IPS-18c (cell line): ENCODE data around the gene PRKN.

ENCODE experiments used
- H3K4me3 ChIP-seq: 2 replicates; pipeline ENCODE4 v1.7.0; 2013; ENCODE audit warnings: low read depth, mild to moderate bottlenecking, low read length, moderate library complexity; ENCODE audit not compliant: insufficient read depth
- H3K9me3 ChIP-seq: one replicate; pipeline ENCODE4 v1.6.1; 2013; ENCODE audit warnings: mild to moderate bottlenecking, low read length, moderate library complexity; ENCODE audit not compliant: control insufficient read depth, insufficient read depth

Gene PRKN

DNA sequence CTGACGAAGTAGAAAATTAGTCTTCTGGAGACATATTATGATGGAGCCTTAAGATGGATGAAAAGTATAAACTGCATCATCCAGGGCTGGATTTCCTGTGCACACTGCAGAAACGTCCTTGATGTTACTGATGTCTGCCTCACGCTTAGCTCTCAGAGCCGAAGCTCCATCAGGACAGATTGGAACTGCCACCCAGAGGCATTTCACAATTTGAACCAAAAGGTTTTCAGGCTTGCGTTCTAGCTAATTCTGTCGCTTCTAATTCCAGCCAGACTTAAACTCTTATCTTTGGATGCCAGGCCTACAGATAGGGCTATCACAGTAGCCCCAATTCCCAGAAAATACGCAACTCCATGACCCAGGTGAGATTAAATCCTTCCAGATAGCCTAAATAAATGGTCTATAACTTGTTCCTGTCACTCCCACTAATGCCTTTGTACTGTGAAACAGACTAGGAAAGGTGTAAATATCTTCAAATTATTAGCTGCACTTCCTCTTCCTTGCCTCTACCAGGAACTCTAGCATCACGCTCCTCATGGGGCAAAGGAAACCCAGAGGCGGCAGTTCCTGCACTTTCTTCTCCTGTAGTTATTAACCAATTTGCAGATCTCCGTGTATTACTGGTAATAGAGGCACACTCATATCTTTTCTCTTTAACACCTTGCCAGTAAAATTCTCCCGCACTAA lies 634.6 kb downstream of the PRKN start:
- Histone ChIP-seq H3K9me3 (no peaks in the 10 kb centered on the region), H3K4me3 (no peak overlapping the region)

DNA sequence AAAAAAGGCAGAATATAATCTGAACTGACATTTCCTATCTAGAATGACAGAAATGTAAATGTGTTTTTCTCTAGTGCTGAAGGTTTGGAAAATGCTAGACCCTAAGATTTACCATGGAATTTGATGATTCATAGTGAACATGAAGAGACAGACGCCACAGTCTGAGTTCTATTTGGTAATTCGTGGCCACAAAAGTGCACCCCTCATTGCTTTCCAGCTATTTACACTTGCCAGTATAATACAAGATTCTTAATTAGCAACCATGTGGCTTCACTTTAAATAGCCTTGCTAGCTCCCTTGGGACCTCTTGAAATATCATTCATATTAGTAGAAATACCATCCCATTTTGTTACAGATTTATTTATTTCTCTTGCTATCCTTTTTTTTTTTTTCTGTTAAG lies 636.8 kb downstream of the PRKN start:
- Histone ChIP-seq H3K4me3 (no peak overlapping the region), H3K9me3 (no peaks in the 10 kb centered on the region)

DNA sequence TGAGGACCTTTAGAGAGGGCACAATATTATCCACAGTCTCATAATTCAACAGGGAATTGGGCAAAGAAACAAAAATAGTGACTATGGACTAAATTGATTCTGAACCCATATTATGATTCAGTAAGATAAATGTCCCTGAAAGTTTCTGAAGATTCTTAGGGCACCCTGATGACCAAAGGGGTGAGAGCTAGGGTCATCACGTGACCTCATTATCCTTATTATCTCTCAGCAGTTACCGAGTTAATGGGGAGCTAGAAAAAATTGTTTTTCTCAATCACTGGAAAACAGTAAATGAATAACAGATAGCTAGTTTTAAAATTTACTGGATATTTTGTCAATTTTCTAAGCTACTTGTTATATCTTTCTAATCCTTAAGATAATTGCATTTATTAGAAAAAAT lies 639.5 kb downstream of the PRKN start:
- H3K4me3 ChIP-seq, result no peak overlapping the region
- H3K9me3 ChIP-seq, result no peaks in the 10 kb centered on the region

DNA sequence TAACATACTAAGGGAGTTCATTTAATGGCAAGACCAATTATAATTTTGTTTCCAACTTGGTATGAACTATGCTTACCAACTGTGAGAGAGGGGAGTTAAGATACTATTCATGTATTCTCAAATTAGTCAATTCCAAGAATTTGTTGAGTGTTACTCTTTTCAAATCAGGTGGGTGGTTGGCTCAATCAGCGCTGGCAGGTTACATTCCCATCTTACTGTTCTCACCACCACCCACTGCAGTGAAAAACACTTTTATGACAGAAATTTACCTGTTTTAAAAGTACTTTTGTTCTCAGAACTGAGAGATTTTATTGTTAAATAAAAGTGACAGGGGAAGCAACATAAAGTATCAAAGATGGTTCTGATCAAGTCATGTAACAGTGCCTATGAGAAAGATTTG lies 642.0 kb downstream of the PRKN start:
- Histone ChIP-seq H3K9me3 (no peaks in the 10 kb centered on the region), H3K4me3 (no peak overlapping the region)

DNA sequence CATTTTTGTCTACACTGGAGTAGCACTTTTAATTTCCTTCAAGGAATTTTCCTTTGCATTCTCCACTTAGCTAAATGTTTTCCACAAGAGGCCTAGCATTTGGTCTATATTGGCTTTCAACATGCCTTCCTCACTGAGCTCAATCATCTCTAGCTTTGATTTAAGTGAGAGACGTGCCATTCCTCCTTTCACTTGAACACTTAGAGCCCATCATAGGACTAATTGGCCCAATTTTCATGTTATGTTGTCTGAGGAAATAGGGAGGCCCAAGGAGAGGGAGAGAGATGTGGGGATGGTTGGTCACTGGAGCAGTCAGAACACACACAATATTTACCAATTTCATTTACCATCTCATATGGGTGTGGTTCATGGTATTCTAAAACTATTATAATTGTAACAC lies 645.0 kb downstream of the PRKN start:
- no peaks in the 10 kb centered on the region for H3K9me3 ChIP-seq
- H3K4me3 ChIP-seq, result no peak overlapping the region

DNA sequence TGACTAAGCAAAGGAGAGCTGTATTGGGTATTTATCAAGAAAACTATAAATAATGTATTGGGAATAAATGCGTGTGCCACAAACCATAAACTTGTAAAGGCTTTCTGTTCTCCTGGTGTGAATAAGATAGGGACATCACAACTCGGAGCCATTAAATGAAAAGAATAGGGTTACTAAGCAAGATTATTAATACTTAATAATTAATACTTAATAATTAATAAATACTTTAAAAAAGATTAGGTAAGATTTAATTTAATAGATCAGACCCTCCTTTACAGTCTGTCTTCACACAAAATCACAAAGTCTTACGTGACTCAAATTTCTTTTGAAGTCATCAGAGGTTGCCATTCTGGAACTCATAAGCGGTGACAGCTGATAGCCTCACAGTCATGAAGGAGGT lies 648.9 kb downstream of the PRKN start:
- H3K4me3 ChIP-seq, result no peak overlapping the region
- H3K9me3 ChIP-seq, result no peaks in the 10 kb centered on the region

DNA sequence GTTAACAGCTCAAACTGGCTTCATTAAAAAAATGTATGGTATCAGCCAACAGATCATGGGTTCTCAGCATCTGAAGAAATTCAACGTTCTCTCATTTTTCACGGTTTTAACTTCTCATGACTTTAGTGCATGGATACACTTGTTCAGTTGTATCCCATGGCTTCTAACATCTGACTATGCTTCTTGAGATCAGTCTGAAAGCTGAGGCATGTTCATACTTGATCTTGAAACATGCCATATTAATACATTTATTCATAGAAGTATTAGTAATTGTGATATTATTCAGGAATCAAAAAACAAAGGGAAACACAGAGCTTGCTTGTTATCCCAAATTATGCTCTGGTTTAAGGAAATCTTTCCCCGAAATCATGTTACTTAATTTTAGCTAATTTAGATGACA lies 649.4 kb downstream of the PRKN start:
- no peaks in the 10 kb centered on the region for H3K9me3 ChIP-seq
- H3K4me3 ChIP-seq, result no peak overlapping the region

DNA sequence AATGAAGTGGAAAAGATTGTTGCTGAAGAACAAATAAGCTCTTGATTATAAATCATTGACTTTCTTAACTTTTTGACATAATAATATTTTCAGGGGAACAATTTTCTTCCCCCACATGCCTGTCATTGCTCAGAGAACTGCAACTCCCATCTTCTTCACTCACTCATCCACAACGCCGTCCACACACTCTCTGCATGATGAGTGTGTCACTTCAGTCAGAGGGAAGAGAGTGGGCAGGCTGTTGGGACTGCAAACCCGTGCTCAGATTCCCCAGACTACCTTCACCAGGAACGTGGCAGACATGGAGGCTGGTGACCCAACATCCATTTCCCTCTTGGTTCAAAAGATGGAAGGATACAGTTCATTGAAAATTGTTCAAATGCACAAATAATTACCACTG lies 650.8 kb downstream of the PRKN start:
- Histone ChIP-seq H3K4me3 (no peak overlapping the region), H3K9me3 (no peaks in the 10 kb centered on the region)

DNA sequence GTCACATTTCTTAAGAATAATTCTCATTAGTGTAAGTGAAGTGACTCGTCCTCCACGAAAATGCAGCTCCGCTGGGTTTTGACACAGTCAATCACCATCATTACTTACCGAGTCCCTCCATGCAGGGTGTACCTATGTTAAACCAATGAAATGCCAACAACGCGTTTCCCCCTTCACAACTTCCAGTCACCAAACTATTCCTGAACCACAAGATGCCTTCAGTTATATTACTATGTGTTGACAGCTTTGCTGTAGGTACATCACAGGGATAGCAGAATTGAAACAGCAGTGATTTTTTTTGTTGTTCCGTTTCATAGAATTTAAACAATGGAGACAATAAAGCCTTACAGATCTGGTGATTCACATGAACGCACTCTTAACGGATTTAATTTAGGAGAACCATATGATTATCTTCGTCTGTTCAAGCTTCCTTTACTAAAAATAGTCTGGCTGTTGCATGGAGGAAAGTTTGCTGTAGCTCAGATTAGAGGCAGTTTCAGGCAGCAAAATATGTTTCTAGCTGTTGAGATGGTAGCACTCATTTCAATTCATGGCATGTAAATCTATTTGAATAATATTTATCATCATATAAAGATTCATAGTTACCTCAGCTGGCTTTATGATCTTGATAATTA lies 652.8 kb downstream of the PRKN start:
- Histone ChIP-seq H3K9me3 (no peaks in the 10 kb centered on the region), H3K4me3 (no peak overlapping the region)

DNA sequence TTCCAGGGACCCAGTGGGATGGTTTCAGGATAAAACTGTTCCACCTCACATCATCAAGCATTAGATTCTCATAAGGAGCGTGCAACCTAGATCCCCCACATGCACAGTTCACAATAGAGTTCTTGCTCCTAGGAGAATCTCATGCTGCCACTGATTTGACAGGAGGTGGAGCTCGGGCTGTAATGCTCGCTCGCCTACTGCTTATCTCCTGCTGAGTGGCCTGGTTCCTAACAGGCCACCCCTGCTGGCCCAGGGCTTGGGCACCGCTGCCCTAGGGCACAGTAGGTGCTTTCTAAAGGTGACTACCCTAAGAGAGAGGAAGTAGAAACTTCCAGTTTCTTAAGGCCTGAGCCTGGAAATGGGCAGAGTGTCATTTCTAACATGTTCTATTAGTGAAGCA lies 656.9 kb downstream of the PRKN start:
- Histone ChIP-seq H3K4me3 (no peak overlapping the region), H3K9me3 (no peaks in the 10 kb centered on the region)

DNA sequence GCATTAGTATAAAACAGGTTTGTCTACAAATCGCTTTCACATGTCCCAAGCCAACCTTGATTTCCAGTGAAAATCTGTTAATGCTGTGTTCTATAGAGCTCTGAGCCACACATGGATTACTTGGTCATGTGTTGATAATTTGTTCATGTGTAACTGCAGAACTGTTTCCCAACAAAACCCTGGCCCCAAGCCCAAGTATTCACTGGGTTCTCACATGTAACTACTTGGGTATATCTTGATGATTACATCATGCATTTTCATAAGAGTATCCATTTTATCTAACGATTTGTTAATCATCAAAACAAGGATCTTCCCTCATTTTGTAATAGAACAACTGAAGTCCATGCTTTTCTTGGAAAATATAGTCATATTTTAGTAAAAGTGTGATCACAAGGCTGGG lies 657.6 kb downstream of the PRKN start:
- Histone ChIP-seq H3K4me3 (no peak overlapping the region), H3K9me3 (no peaks in the 10 kb centered on the region)

DNA sequence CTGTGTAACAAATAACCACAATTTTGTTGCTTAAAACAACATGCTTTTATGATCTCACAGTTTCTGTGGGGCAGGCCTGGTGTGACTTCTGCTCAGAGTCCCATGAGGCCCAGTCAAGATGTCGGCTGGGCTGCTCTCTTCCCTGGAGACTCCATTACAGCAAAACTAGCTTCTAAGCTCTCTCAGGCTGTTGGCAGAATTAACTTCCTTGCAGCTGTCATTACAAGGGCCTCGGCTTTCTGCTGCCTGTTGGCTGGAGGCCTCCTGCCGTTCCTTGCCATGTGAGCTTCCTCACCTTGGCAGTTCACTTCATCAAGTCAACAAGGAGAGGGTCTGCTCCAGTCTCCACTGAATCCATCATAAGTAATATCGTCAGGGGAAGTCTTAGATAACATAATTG lies 659.2 kb downstream of the PRKN start:
- Histone ChIP-seq H3K4me3 (no peak overlapping the region), H3K9me3 (no peaks in the 10 kb centered on the region)

DNA sequence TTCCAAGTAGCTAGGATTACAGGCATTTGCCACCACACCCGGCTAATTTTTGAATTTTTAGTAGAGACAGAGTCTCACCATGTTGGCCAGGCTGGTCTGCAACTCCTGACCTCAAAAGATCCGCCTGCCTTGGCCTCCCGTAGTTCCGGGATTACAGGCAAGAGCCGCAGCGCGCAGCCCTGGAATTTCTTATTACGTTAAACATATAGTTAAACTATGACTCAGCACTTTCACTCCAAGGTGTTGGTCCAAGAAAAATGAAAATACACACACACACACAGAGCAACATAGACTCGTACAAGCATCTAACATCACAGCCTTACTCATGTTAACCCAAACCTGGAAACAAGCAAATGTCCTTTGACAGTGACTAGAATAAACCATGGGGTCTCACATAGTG lies 663.9 kb downstream of the PRKN start:
- Histone ChIP-seq H3K4me3 (no peak overlapping the region), H3K9me3 (no peaks in the 10 kb centered on the region)

DNA sequence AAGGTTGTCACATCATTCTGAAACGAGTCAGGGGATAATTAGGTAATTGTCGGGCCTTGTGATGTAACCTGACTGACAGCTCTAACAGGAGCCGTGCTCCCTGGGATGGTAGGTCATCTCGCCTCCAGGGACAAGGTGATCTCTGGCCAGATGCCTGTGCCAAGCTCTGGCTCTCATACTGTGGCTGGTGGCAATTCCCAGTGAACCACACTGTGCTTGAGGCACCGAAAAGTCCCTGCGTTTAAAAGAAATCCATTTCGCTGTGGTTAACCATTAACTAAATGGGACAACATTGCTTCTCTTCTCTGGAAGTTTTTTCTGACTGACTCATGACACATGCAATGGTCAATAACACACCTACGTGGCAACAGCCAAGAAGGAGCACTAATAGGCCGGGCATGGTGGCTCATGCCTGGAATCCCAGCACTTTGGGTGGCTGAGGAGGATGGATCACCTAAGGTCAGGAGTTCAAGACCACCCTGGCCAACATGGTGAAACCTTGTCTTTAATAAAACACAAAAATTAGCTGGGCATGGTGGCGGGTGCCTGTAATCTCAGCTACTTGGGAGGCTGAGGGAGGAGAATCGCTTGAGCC lies 669.2 kb downstream of the PRKN start:
- H3K9me3 ChIP-seq, result no peaks in the 10 kb centered on the region
- no peak overlapping the region for H3K4me3 ChIP-seq

DNA sequence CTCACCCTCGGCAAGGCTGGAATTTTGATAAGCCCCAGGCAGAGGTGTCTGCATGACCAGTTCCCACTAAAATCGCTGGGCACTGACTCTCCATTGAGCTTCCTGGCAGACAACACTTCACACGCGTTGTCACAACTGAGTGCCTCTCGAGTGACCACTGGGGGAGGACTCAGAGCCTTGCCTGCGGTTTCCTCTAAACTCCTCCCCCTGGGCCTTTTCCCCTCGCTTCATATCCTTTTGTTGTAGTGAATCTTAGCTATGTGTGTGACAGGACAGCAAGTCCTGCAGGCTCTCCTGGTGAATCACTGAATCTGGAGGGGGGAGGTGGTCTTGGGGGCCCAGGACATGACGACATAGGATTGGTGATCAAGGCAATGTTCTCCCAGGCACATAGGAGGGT lies 670.8 kb downstream of the PRKN start:
- Histone ChIP-seq H3K4me3 (no peak overlapping the region), H3K9me3 (no peaks in the 10 kb centered on the region)

DNA sequence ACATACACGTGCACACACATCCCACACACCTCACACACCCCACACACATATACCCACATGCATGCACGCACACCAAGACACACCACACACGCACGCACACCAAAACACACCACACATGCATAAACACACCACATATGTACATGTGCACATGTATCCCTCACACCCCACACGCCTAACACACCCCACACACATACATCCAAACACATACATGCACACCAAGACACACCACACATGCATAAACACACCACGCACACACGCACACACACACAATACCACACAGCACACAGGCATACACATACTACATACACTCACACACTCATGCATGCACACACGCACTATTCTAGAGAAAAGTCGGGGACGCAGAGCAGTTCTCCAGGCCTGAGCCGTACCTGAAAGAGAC lies 671.5 kb downstream of the PRKN start:
- no peak overlapping the region for H3K4me3 ChIP-seq
- no peaks in the 10 kb centered on the region for H3K9me3 ChIP-seq

DNA sequence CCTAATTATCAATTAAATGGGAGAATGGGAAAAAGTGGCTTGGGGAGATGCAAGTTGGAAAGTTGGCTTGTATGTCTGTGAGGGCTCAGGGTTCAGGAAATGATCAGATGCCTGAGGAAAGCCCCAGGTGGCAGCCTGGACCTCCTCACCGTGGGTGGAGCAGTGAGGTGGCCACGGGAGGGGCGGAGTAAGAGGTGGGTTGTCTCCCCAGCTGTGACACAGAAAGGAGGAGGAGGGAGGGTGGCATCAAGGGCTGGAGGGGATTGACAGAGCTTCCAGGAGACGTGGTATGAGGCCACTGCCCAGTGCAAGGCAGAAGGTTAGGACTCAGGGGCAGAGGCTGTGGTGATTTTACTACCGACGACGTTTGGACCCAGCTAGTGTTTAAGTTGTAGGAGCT lies 672.2 kb downstream of the PRKN start:
- Histone ChIP-seq H3K4me3 (no peak overlapping the region), H3K9me3 (no peaks in the 10 kb centered on the region)

DNA sequence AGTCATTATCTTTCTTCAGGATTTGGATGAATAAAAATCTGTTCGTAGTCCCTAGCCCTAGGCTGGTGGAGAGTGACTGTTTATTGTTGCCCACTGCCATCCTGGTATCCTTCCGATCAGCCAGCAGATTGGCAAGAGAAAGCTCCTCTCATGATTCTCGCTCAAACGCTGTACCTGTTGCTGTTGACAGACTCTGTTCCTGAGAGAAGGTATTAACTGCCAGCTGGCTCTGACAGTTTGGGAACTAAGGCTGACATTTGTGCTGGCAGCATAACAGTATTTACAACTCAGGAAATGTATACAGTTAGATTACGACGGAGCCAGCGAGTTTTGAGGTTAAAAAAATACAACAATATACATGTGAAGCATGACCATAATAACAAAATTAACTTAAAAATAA lies 674.5 kb downstream of the PRKN start:
- Histone ChIP-seq H3K9me3 (no peaks in the 10 kb centered on the region), H3K4me3 (no peak overlapping the region)

DNA sequence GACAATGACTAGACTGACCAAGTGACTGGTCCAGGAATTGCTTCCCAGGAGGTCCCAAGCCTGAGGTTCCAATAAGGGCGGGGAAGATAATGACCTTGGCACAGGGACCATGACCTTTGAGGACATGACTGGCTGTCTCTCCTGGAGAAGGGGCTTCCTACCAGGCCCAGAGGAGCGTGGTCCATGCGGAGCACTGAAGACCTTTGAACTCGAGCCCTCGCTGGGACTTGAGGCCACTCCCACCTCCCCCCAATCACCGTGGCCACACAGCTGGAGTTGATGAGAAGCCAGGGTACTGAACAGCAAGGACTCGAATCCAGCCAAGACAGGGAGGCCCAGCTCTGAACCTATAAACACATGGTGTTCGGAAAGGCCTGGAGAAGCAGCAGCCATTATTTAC lies 677.0 kb downstream of the PRKN start:
- no peaks in the 10 kb centered on the region for H3K9me3 ChIP-seq
- H3K4me3 ChIP-seq, result no peak overlapping the region
